Lung (tissue), 12 donors: ENCODE measurements around the gene ZDHHC24. TPM values are rescaled to one million over a fixed set of nuclear protein-coding genes. Genes with fewer than 3 reads are reported as not detected.

Experiments used
- ATAC-seq: fragments of 200-7000 bp; cut with Tn5 transposase; one replicate; pipeline ENCODE4 v1.9.1; 2020; ENCODE audit warnings: moderate number of reproducible peaks; ENCODE audit not compliant: insufficient read depth, low FRiP score
- DNase-seq, 3 donors: peaks; one replicate each; pipeline ENCODE4 v3.0.0-alpha.2; 2013 to 2017
- H3K27ac ChIP-seq, 2 donors: one replicate each; pipeline ENCODE4 v1.5.1; 2013; ENCODE audit warnings: mild to moderate bottlenecking in 2 of 2, moderate library complexity in 2 of 2, control low read depth in 1 of 2, inconsistent platforms in 1 of 2, low read depth in 1 of 2, low read length in 1 of 2
- H3K27me3 ChIP-seq, 3 donors: one replicate each; pipeline ENCODE4 v1.5.1; 2013; ENCODE audit warnings: low read length in 2 of 3; ENCODE audit not compliant: control insufficient read depth in 3 of 3, insufficient read depth in 3 of 3
- H3K36me3 ChIP-seq, 4 donors: one replicate each; pipeline ENCODE4 v1.5.1; 2013; ENCODE audit warnings: low read length in 4 of 4, mild to moderate bottlenecking in 1 of 4, moderate library complexity in 1 of 4; ENCODE audit not compliant: control insufficient read depth in 4 of 4, insufficient read depth in 4 of 4
- H3K4me1 ChIP-seq, 5 donors: one replicate each; pipeline ENCODE4 v1.5.1; 2013; ENCODE audit warnings: low read length in 5 of 5, mild to moderate bottlenecking in 2 of 5, moderate library complexity in 1 of 5; ENCODE audit not compliant: control insufficient read depth in 5 of 5, insufficient read depth in 5 of 5
- H3K4me3 ChIP-seq: one replicate; pipeline ENCODE4 v1.5.1; 2013; ENCODE audit warnings: mild to moderate bottlenecking, control low read depth, moderate library complexity
- H3K9ac ChIP-seq, 2 donors: one replicate each; pipeline ENCODE4 v1.5.1; 2013; ENCODE audit warnings: low read length in 2 of 2, control low read depth in 1 of 2; ENCODE audit not compliant: insufficient read depth in 1 of 2
- H3K9me3 ChIP-seq, 4 donors: one replicate each; pipeline ENCODE4 v1.5.1; 2013; ENCODE audit warnings: low read length in 3 of 4, mild to moderate bottlenecking in 1 of 4, moderate library complexity in 1 of 4; ENCODE audit not compliant: control insufficient read depth in 4 of 4, insufficient read depth in 3 of 4
- WGBS, 2 donors: extraction: QIAGEN DNeasy Blood & Tissue Kit; methylation state at CpG; one replicate each; pipeline ENCODE4 v1.1.7; 2013; 5-methylcytosine and 5-hydroxymethylcytosine counted together
- polyA plus RNA-seq, 2 donors: library from polyadenylated mRNA; stranded (reverse); fragments of 200-250 nt; gene quantifications; one replicate each; pipeline ENCODE4 v1.2.1, GENCODE V29; 2013
- total RNA-seq, 2 donors: library from RNA; depleted of rRNA in 1 of 2; stranded (reverse); fragments of >200 nt in 1 of 2; gene quantifications; one replicate each; pipeline ENCODE4 v1.2.1, GENCODE V29; 2014 to 2021
- TF ChIP-seq, protein P1 (sequence below): IDR thresholded peaks from 2 replicates; pipeline ENCODE4 v1.5.1; 2012; ENCODE audit warnings: mild to moderate bottlenecking; ENCODE audit errors: control extremely low read depth, extremely low read depth
- donor health status: control.
- donor health status: control.
- donor health status: Bipolar disorder and iron deficiency.
- donor health status: healthy.
- donor health status: DM: yes; HTN: yes; CAD: no.

ZDHHC24 gene
- total and polyA plus RNA-seq, 4 donors, result 6.8 to 21.6 (median 11.5) TPM

DNA sequence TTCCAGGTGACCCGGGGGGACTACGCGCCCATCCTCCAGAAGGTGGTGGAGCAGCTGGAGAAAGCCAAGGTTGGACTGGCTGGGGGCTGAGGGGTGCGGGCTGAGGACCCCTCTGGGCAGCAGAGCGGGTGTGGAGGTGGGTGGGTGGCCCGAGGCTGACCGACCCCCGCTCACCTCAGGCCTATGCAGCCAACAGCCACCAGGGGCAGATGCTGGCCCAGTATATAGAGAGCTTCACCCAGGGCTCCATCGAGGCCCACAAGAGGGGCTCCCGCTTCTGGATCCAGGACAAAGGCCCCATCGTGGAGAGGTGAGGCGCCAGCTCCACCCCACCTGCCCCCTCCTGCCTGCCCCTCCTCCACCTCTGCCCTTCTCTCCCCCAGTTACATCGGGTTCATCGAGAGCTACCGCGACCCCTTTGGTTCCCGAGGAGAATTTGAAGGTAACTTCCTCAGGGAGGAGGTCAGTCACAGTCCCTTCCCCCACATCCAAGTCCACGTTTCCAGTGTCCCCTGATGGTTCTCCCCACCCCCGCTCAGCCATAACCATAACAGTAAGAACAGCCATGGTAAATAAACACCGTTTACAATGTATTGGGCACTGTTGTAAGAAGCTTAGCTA is 54.4 kb downstream of the ZDHHC24 start:
- no peak for ATAC-seq
- no peaks in the 10 kb centered on the region for H3K27me3 ChIP-seq
- no peak overlapping the region for H3K27ac ChIP-seq
- no peaks in the 10 kb centered on the region for H3K4me1 ChIP-seq
- no peak overlapping the region for H3K9ac ChIP-seq
- TF ChIP-seq, protein P1, sequence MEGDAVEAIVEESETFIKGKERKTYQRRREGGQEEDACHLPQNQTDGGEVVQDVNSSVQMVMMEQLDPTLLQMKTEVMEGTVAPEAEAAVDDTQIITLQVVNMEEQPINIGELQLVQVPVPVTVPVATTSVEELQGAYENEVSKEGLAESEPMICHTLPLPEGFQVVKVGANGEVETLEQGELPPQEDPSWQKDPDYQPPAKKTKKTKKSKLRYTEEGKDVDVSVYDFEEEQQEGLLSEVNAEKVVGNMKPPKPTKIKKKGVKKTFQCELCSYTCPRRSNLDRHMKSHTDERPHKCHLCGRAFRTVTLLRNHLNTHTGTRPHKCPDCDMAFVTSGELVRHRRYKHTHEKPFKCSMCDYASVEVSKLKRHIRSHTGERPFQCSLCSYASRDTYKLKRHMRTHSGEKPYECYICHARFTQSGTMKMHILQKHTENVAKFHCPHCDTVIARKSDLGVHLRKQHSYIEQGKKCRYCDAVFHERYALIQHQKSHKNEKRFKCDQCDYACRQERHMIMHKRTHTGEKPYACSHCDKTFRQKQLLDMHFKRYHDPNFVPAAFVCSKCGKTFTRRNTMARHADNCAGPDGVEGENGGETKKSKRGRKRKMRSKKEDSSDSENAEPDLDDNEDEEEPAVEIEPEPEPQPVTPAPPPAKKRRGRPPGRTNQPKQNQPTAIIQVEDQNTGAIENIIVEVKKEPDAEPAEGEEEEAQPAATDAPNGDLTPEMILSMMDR, result no peak
- 78% methylated on average over 20 of the region's 20 CpGs for WGBS, 2 donors
- peaks cover 0 to 57% (median 3%) of the 10 kb centered on the region in 4 donors for H3K36me3 ChIP-seq
- H3K9me3 ChIP-seq, result no peaks in the 10 kb centered on the region
- no peak overlapping the region for H3K4me3 ChIP-seq
- no peak for DNase-seq

- Histone ChIP-seq H3K4me1 (no peaks in the 10 kb centered on the region), H3K27ac (no peak overlapping the region), H3K4me3 (no peak overlapping the region), H3K36me3 (peaks cover 0 to 51% (median 3%) of the 10 kb centered on the region in 4 donors), H3K9me3 (no peaks in the 10 kb centered on the region), H3K9ac (no peak overlapping the region), H3K27me3 (no peaks in the 10 kb centered on the region)
- ATAC-seq (no peak), DNase-seq (no peak)
- TF ChIP-seq, protein P1, result no peak
- 93 to 94% methylated on average over 7 of the region's 7 CpGs for WGBS, 2 donors
Observed at GRCh38 chr11:66489636-66490035, 56.2 kb downstream of the ZDHHC24 start.

GRCh38 chr11:66488957-66489356 is 56.9 kb downstream of the ZDHHC24 start:
- H3K4me1 ChIP-seq, result no peaks in the 10 kb centered on the region
- no peak for DNase-seq

More at GRCh38 chr11:66488957-66489356, 56.9 kb downstream of the ZDHHC24 start:
- ATAC-seq, result no peak
- Histone ChIP-seq H3K27me3 (no peaks in the 10 kb centered on the region), H3K36me3 (peaks cover 0 to 50% (median 3%) of the 10 kb centered on the region in 4 donors), H3K27ac (no peak overlapping the region), H3K9ac (no peak overlapping the region), H3K9me3 (no peaks in the 10 kb centered on the region), H3K4me3 (no peak overlapping the region)
- 85 to 93% methylated on average over 10 of the region's 10 CpGs for WGBS, 2 donors
- TF ChIP-seq, protein P1, result no peak
